Fibroblast of lung (primary cell): ENCODE data around the gene NOC4L.

Experiments used
- EZH2 ChIP-seq: IDR thresholded peaks from 2 replicates; pipeline ENCODE4 v1.5.1; 2012; ENCODE audit warnings: low read length, control low read depth, mild to moderate bottlenecking; ENCODE audit errors: missing control alignments
- TF ChIP-seq, protein P1 (sequence below), 2 donors: IDR thresholded peaks in 1 of 2; conservative IDR thresholded peaks in 1 of 2; 1 replicate in 1 of 2; 2 replicates in 1 of 2; pipeline ENCODE4 v1.5.1; 2011 to 2012; ENCODE audit warnings: low read length in 2 of 2, control low read depth in 1 of 2, inconsistent platforms in 1 of 2, low read depth in 1 of 2, mild to moderate bottlenecking in 1 of 2

DNA sequence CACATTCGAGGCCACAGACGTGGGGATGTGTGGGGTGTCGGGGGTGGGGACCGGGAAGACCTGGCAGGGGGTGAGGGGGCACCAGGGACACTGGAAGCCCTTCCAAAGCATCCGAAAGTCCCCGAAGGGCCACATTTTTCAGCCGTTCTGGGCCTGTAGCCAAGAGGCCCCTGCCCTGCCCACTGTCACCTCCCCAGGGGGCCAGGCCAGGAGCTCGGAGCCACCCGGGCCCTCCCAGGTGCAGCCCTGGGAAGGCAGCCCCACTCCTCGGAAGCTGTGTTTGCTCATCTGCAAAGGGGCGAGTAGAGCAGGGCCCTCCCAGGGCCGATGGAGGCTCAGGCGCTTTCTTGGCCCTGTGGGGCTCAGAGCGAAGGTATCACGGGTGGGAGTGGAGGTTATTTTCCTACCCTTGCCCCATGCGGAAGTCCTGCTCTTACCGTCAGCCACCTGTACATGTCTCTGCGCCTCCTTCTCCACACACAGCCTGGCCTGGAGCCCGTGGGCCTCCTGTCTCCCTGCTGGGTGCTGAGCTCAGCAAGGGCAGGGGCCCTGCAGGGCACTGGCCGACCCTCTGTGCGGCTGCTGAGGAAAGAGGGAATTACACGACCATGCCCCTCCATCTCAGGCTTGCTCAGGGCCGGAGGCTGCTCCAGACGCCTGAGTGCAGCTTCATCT, 27.2 kb downstream of the NOC4L start:
- TF ChIP-seq, protein P1, sequence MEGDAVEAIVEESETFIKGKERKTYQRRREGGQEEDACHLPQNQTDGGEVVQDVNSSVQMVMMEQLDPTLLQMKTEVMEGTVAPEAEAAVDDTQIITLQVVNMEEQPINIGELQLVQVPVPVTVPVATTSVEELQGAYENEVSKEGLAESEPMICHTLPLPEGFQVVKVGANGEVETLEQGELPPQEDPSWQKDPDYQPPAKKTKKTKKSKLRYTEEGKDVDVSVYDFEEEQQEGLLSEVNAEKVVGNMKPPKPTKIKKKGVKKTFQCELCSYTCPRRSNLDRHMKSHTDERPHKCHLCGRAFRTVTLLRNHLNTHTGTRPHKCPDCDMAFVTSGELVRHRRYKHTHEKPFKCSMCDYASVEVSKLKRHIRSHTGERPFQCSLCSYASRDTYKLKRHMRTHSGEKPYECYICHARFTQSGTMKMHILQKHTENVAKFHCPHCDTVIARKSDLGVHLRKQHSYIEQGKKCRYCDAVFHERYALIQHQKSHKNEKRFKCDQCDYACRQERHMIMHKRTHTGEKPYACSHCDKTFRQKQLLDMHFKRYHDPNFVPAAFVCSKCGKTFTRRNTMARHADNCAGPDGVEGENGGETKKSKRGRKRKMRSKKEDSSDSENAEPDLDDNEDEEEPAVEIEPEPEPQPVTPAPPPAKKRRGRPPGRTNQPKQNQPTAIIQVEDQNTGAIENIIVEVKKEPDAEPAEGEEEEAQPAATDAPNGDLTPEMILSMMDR (conservative IDR thresholded peaks at IDR 0.05 in 1 of 2, IDR thresholded peaks at IDR 0.05 in 1 of 2; ENCODE audit: low read depth in 1 of 2, low read length in 2 of 2), result no peak
- TF ChIP-seq EZH2, result no peak
